Liver (tissue), 3 donors: ENCODE measurements around the gene VWF.

Experiments
- CTCF ChIP-seq: fragments of 150-350 bp; IDR thresholded peaks from 2 replicates; pipeline ENCODE4 v1.5.1; 2017; ENCODE audit warnings: improper control_type of control experiment, low read depth, low read length; ENCODE audit not compliant: missing input control
- EGR1 ChIP-seq, 2 donors: IDR thresholded peaks; 2 replicates each; pipeline ENCODE4 v1.6.1; 2016 to 2018; ENCODE audit warnings: antibody characterized with exemption in 2 of 2, low read depth in 2 of 2
- FOXA1 ChIP-seq: IDR thresholded peaks from 2 replicates; pipeline ENCODE4 v1.6.1; 2016; ENCODE audit warnings: antibody characterized with exemption
- GABPA ChIP-seq, 2 donors: IDR thresholded peaks in 1 of 2; conservative IDR thresholded peaks in 1 of 2; 2 replicates each; pipeline ENCODE4 v1.6.1; 2016; ENCODE audit warnings: antibody characterized with exemption in 2 of 2, mild to moderate bottlenecking in 1 of 2, moderate library complexity in 1 of 2
- HNF4G ChIP-seq: IDR thresholded peaks from 2 replicates; pipeline ENCODE4 v1.6.1; 2016; ENCODE audit warnings: antibody characterized with exemption
- JUND ChIP-seq, 2 donors: IDR thresholded peaks; 2 replicates each; pipeline ENCODE4 v1.6.1; 2016; ENCODE audit warnings: antibody characterized with exemption in 2 of 2
- MAX ChIP-seq: IDR thresholded peaks from 2 replicates; pipeline ENCODE4 v1.6.1; 2016; ENCODE audit warnings: antibody characterized with exemption
- RAD21 ChIP-seq, 2 donors: IDR thresholded peaks; 2 replicates each; pipeline ENCODE4 v1.6.1; 2016; ENCODE audit warnings: antibody characterized with exemption in 2 of 2, mild to moderate bottlenecking in 2 of 2
- REST ChIP-seq: IDR thresholded peaks from 2 replicates; pipeline ENCODE4 v1.6.1; 2016; ENCODE audit warnings: antibody characterized with exemption, mild to moderate bottlenecking
- TAF1 ChIP-seq: conservative IDR thresholded peaks from 2 replicates; pipeline ENCODE4 v1.6.1; 2016; ENCODE audit warnings: antibody characterized with exemption, mild to moderate bottlenecking
- YY1 ChIP-seq: IDR thresholded peaks from 2 replicates; pipeline ENCODE4 v1.6.1; 2016; ENCODE audit warnings: antibody characterized with exemption, mild to moderate bottlenecking
- TF ChIP-seq, protein P1 (sequence below): IDR thresholded peaks from 2 replicates; pipeline ENCODE4 v1.6.1; 2016; ENCODE audit warnings: antibody characterized with exemption
- donor health status: healthy.
- donor health status: healthy.

GRCh38 chr12:6077692-6078083 lies 46.8 kb downstream of the VWF start:
- TF ChIP-seq CTCF (no peak), REST (no peak), TAF1 (no peak), EGR1 (IDR thresholded peaks at IDR 0.05; ENCODE audit: low read depth in 2 of 2) (no peak), GABPA (IDR thresholded peaks at IDR 0.05 in 1 of 2, conservative IDR thresholded peaks at IDR 0.05 in 1 of 2) (no peak), FOXA1 (no peak), YY1 (no peak), RAD21 (IDR thresholded peaks at IDR 0.05) (no peak), JUND (IDR thresholded peaks at IDR 0.05) (no peak), HNF4G (no peak), MAX (no peak)
- TF ChIP-seq, protein P1, sequence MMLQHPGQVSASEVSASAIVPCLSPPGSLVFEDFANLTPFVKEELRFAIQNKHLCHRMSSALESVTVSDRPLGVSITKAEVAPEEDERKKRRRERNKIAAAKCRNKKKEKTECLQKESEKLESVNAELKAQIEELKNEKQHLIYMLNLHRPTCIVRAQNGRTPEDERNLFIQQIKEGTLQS, result no peak
